GM12878 (cell line): ENCODE data around the gene DIS3L. TPM values are rescaled to one million over a fixed set of nuclear protein-coding genes. Genes with fewer than 3 reads are reported as not detected.

Experiments
- ATAC-seq: fragments of 200-7000 bp; cut with Tn5 transposase; 3 replicates; pipeline ENCODE4 v1.9.1; 2020; ENCODE audit warnings: mild to moderate bottlenecking, moderate library complexity
- BruUV-seq: library from RNA; stranded (reverse); fragments of 400-500 nt; replicated peaks from 2 replicates; lab custom pipeline; 2021; lab: Mats Ljungman, UMichigan
- CTCF ChIA-PET: fragments of 300-600 bp; sonication (Branson Sonifier 250); formaldehyde crosslinking; extraction: SDS; loops from one replicate; lab custom pipeline; 2021; ENCODE audit warnings: inconsistent platforms; lab: Yijun Ruan, JAX
- POLR2A ChIA-PET: fragments of 350-600 bp; formaldehyde crosslinking; extraction: SDS; loops from one replicate; lab custom pipeline; 2021; ENCODE audit warnings: inconsistent platforms; lab: Charles Lee
- RAD21 ChIA-PET: fragments of 300-600 bp; sonication (Branson Sonifier 250); formaldehyde crosslinking; loops from one replicate; lab custom pipeline; 2023; ENCODE audit warnings: antibody characterized with exemption; ENCODE audit not compliant: unreplicated experiment; lab: Charles Lee
- SMC1A ChIA-PET: fragments of 300-600 bp; sonication (Branson Sonifier 250); formaldehyde crosslinking; loops from one replicate; lab custom pipeline; 2023; ENCODE audit not compliant: unreplicated experiment, uncharacterized antibody; lab: Charles Lee
- DNase-seq: peaks from one replicate; pipeline ENCODE4 v3.0.0-alpha.2; 2011; ENCODE audit warnings: low read depth, low spot score
- FAIRE-seq: peaks from 3 replicates; lab custom pipeline; 2011; peaks lifted over from hg19 to GRCh38; lab: Jason Lieb, UNC
- H2AFZ ChIP-seq: 2 replicates; pipeline ENCODE4 v1.6.0; 2011; ENCODE audit warnings: low read depth, low read length, control low read depth; ENCODE audit not compliant: control insufficient read depth
- H3K27ac ChIP-seq: 2 replicates; pipeline ENCODE4 v1.5.1; 2011; ENCODE audit warnings: control low read depth; ENCODE audit not compliant: control insufficient read depth, insufficient read depth
- H3K27me3 ChIP-seq, 2 experiments: replicated peaks in 1 of 2; 2 replicates each; pipeline versions ENCODE4 v1.6.0 to v1.6.1; 2011; ENCODE audit warnings: low read length in 1 of 2; ENCODE audit not compliant: control insufficient read depth in 2 of 2, insufficient read depth in 2 of 2
- H3K36me3 ChIP-seq, 2 experiments: 2 replicates each; pipeline ENCODE4 v1.5.1; 2011; ENCODE audit warnings: low read length in 1 of 2; ENCODE audit not compliant: control insufficient read depth in 2 of 2, insufficient read depth in 2 of 2
- H3K4me1 ChIP-seq: 2 replicates; pipeline ENCODE4 v1.6.1; 2011; ENCODE audit warnings: mild to moderate bottlenecking, low read length, moderate library complexity, mixed read lengths; ENCODE audit not compliant: control insufficient read depth, insufficient read depth
- H3K4me2 ChIP-seq: 2 replicates; pipeline ENCODE4 v1.6.0; 2011; ENCODE audit warnings: control low read depth; ENCODE audit not compliant: control insufficient read depth, insufficient read depth
- H3K4me3 ChIP-seq: fragments of 200-600 bp; sonication (generic); 2 replicates; pipeline ENCODE4 v1.5.1; 2016
- H3K79me2 ChIP-seq: 2 replicates; pipeline ENCODE4 v1.6.0; 2011; ENCODE audit warnings: low read length; ENCODE audit not compliant: control insufficient read depth, insufficient read depth
- H3K9ac ChIP-seq: 2 replicates; pipeline ENCODE4 v1.8.0; 2011; ENCODE audit warnings: low read length, control low read depth, mixed read lengths; ENCODE audit not compliant: control insufficient read depth, insufficient read depth
- H3K9me3 ChIP-seq: replicated peaks from 3 replicates; pipeline ENCODE4 v1.5.1; 2011; ENCODE audit warnings: mild to moderate bottlenecking, low read length; ENCODE audit not compliant: control insufficient read depth, insufficient read depth
- H4K20me1 ChIP-seq: 2 replicates; pipeline ENCODE4 v1.6.0; 2011; ENCODE audit not compliant: control insufficient read depth, insufficient read depth
- BHLHE40 ChIP-seq, 2 experiments: fragments of 450-650 bp in 1 of 2; IDR thresholded peaks; 2 replicates each; pipeline ENCODE4 v1.6.1; 2011 to 2017; ENCODE audit warnings: low read depth in 2 of 2, borderline replicate concordance in 1 of 2, improper control_type of control experiment in 1 of 2, low read length in 1 of 2, mild to moderate bottlenecking in 1 of 2
- IKZF1 ChIP-seq: fragments of 450-650 bp; conservative IDR thresholded peaks from 2 replicates; pipeline ENCODE4 v1.6.1; 2017; ENCODE audit warnings: antibody characterized with exemption, mild to moderate bottlenecking
- IKZF2 ChIP-seq, 2 experiments: fragments of 450-650 bp; IDR thresholded peaks; 2 replicates each; pipeline ENCODE4 v1.6.1; 2017; ENCODE audit warnings: mild to moderate bottlenecking in 2 of 2, moderate library complexity in 2 of 2
- MYC ChIP-seq: IDR thresholded peaks from 2 replicates; pipeline ENCODE4 v1.6.1; 2011; ENCODE audit warnings: mild to moderate bottlenecking, low read length, moderate library complexity, inconsistent platforms; ENCODE audit not compliant: insufficient read depth, insufficient replicate concordance, insufficient read length, severe bottlenecking
- POLR2AphosphoS2 ChIP-seq: IDR thresholded peaks from 2 replicates; pipeline ENCODE4 v1.6.1; 2011; ENCODE audit warnings: low read depth, mild to moderate bottlenecking, low read length, improper control_type of control experiment, moderate library complexity
- SMAD5 ChIP-seq: IDR thresholded peaks from 2 replicates; pipeline ENCODE4 v1.6.1; 2016; ENCODE audit warnings: antibody characterized with exemption, low read depth
- SPI1 ChIP-seq: IDR thresholded peaks from 2 replicates; pipeline ENCODE4 v1.6.1; 2011; ENCODE audit warnings: low read depth, mild to moderate bottlenecking, low read length, moderate library complexity, borderline replicate concordance; ENCODE audit not compliant: insufficient read depth
- WGBS: methylation state at CpG from one replicate; pipeline ENCODE4 v1.1.6; 2016; ENCODE audit warnings: low lambda C conversion rate; ENCODE audit not compliant: insufficient replicate concordance, insufficient coverage; ENCODE audit errors: missing lambda C conversion rate; 5-methylcytosine and 5-hydroxymethylcytosine counted together
- in situ Hi-C: fragments of 300-500 bp; cut with MboI; formaldehyde crosslinking; loops from 9 replicates; pipeline ENCODE4 v1.14.3; 2018; ENCODE audit warnings: mixed read lengths
- intact Hi-C: fragments of 100-400 bp; cut with micrococcal nuclease; formaldehyde crosslinking; loops from one replicate; pipeline ENCODE4 v1.14.2; 2022; ENCODE audit not compliant: unreplicated experiment
- polyA plus RNA-seq, 11 experiments: library from polyadenylated mRNA; depleted of rRNA in 4 of 11; unstranded in 6 of 11; stranded (reverse) in 5 of 11; fragments of >200 nt; fragmentation: Nextera tagmentation in 4 of 11; fragmentation: Illumina TruSeq in 1 of 11; extraction: Ambion mirVana in 4 of 11; extraction: Trizol in 1 of 11; gene quantifications; 1 replicate in 1 of 11; 2 replicates in 10 of 11; pipeline versions ENCODE4 v1.2.1 to v1.2.3, GENCODE V29; 2011 to 2016; ENCODE audit warnings: inconsistent platforms in 2 of 11, missing spikeins in 2 of 11, low read depth in 1 of 11
- total RNA-seq, 4 experiments: library from RNA; depleted of rRNA in 3 of 4; stranded (reverse); fragments of >200 nt in 3 of 4; fragmentation: Illumina TruSeq in 1 of 4; extraction: Trizol in 1 of 4; gene quantifications; 2 replicates each; pipeline versions ENCODE4 v1.2.1 to v1.2.3, GENCODE V29; 2013 to 2021
- TF ChIP-seq, protein P1 (sequence below): fragments of 450-650 bp; IDR thresholded peaks from 2 replicates; pipeline ENCODE4 v1.6.1; 2016; ENCODE audit warnings: mild to moderate bottlenecking
- TF ChIP-seq, protein P2 (sequence below): fragments of 450-650 bp; conservative IDR thresholded peaks from 2 replicates; pipeline ENCODE4 v1.6.1; 2017; ENCODE audit warnings: mild to moderate bottlenecking, moderate library complexity
- TF ChIP-seq, protein P3 (sequence below): fragments of 450-650 bp; IDR thresholded peaks from 2 replicates; pipeline ENCODE4 v1.6.1; 2017; ENCODE audit warnings: low read depth, mild to moderate bottlenecking, moderate library complexity
- TF ChIP-seq, protein P4 (sequence below): fragments of 450-650 bp; formaldehyde crosslinking; IDR thresholded peaks from 2 replicates; pipeline ENCODE4 v1.4.0; 2022; ENCODE audit warnings: mild to moderate bottlenecking, moderate library complexity

DIS3L gene
- total and polyA plus RNA-seq, 10 of the 15 experiments (the other 5 are each of a cell fraction or from before 2014, with no cell fraction given): 7.6 to 33.7 (median 25.5) TPM

DNA sequence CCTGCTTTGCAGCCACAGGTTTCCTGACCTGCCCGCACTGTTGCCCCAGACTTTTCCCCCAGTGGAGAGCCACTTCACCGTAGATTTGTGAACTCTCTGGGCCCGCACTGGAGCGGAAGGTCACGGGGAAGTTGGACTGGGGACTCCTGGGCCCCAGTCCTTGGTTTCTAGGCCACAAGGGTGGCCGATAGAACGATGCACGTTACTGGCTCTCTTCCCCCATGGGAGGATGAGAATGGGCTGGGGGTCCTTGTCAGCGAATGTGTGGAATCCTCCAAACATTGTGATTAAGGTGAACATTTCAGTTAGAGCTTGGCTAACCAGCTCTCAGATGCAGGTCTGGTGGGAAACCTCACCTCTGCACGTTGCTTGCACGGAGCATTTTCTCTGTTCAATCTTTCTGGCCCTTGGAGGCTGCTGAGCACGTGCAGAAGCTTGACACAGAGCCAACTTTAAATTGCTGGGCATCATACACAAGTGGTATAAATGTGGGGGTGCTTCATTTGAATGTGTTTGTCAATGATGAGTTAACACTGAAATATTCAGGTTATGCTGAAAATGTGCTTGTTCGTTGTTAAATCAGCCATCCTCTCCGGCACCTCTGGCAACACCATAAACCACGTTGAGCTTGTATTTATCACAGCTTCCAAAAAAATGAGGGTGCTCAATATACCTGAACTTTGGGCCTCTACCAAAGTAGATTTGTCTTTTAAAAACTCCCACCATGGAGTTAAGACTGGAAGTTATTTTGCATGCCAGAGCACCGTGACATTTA lies 976 bp downstream of the DIS3L start:
- no peaks in the 10 kb centered on the region for H3K9me3 ChIP-seq
- RAD21 ChIA-PET: interaction anchor here (1.0 to 2.6 kb wide), 9 partner anchors 92 to 1366 kb away, joined by 3 to 20 read pairs (median 4); partner anchors contain the start of genes MAP2K1, RPL4, SNAPC5 and ZWILCH
- peak overlapping the region; percentile 71 for H3K4me3 ChIP-seq
- CTCF ChIA-PET: interaction anchor here (0.6 to 9.7 kb wide), 4 partner anchors 94 to 431 kb away, joined by 3 to 103 read pairs (median 6); partner anchors contain the start of gene SNAPC5
- SMC1A ChIA-PET: interaction anchor here (0.6 to 4.4 kb wide), 12 partner anchors 10 to 425 kb away, joined by 3 to 24 read pairs (median 4); partner anchors contain the start of genes MAP2K1, RAB11A and SNAPC5
- peaks cover 0 to 3% of the 10 kb centered on the region in 2 experiments; a peak in 1 of 4 replicates for H3K36me3 ChIP-seq
- peak; percentile 65 for FAIRE-seq
- H2AFZ ChIP-seq: peak overlapping the region; percentile 48
- H3K9ac ChIP-seq: peak overlapping the region; percentile 65
- peak overlapping the region; percentile 76 for H3K27ac ChIP-seq
- BruUV-seq: no TSS peak
- H3K27me3 ChIP-seq: no peaks in the 10 kb centered on the region
- in situ Hi-C loops (no loop called here), intact Hi-C loops (loop anchor here (5.0 kb wide), 1 partner anchor 203 kb away; the partner anchor contains the start of gene SNAPC5)
- peak; percentile 13 for DNase-seq
- peaks cover 3% of the 10 kb centered on the region; the same call in 1 of the 2 replicates for H3K4me1 ChIP-seq
- H3K4me2 ChIP-seq: peak overlapping the region; percentile 32
- WGBS: 2% methylated on average over 16 of the region's 16 CpGs
- peaks cover 28% of the 10 kb centered on the region for H3K79me2 ChIP-seq
- no peaks in the 10 kb centered on the region for H4K20me1 ChIP-seq
- POLR2A ChIA-PET: interaction anchor here (0.6 to 1.4 kb wide), 8 partner anchors 64 to 683 kb away, joined by 3 to 8 read pairs (median 3); partner anchors contain the start of genes INTS14, RAB11A, RPL4 and ZWILCH
- peak; percentile 56 for ATAC-seq
- TF ChIP-seq IKZF2 (IDR thresholded peaks at IDR 0.05): peak in 1 of 2 experiments; percentile 37; a peak in 1 of 4 replicates
- TF ChIP-seq, protein P1, sequence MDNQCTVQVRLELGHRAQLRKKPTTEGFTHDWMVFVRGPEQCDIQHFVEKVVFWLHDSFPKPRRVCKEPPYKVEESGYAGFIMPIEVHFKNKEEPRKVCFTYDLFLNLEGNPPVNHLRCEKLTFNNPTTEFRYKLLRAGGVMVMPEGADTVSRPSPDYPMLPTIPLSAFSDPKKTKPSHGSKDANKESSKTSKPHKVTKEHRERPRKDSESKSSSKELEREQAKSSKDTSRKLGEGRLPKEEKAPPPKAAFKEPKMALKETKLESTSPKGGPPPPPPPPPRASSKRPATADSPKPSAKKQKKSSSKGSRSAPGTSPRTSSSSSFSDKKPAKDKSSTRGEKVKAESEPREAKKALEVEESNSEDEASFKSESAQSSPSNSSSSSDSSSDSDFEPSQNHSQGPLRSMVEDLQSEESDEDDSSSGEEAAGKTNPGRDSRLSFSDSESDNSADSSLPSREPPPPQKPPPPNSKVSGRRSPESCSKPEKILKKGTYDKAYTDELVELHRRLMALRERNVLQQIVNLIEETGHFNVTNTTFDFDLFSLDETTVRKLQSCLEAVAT: peak; percentile 49; the same call in 1 of the 2 replicates
- TF ChIP-seq, protein P2, sequence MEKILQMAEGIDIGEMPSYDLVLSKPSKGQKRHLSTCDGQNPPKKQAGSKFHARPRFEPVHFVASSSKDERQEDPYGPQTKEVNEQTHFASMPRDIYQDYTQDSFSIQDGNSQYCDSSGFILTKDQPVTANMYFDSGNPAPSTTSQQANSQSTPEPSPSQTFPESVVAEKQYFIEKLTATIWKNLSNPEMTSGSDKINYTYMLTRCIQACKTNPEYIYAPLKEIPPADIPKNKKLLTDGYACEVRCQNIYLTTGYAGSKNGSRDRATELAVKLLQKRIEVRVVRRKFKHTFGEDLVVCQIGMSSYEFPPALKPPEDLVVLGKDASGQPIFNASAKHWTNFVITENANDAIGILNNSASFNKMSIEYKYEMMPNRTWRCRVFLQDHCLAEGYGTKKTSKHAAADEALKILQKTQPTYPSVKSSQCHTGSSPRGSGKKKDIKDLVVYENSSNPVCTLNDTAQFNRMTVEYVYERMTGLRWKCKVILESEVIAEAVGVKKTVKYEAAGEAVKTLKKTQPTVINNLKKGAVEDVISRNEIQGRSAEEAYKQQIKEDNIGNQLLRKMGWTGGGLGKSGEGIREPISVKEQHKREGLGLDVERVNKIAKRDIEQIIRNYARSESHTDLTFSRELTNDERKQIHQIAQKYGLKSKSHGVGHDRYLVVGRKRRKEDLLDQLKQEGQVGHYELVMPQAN: peak; percentile 6; the same call in 1 of the 2 replicates
- TF ChIP-seq SMAD5: peak; percentile 2; the same call in 1 of the 2 replicates
- peak; percentile 87 to 88 for TF ChIP-seq BHLHE40 (IDR thresholded peaks at IDR 0.05; ENCODE audit: borderline replicate concordance in 1 of 2, low read depth in 2 of 2, low read length in 1 of 2)
- TF ChIP-seq MYC: peak; percentile 36
- TF ChIP-seq, protein P3, sequence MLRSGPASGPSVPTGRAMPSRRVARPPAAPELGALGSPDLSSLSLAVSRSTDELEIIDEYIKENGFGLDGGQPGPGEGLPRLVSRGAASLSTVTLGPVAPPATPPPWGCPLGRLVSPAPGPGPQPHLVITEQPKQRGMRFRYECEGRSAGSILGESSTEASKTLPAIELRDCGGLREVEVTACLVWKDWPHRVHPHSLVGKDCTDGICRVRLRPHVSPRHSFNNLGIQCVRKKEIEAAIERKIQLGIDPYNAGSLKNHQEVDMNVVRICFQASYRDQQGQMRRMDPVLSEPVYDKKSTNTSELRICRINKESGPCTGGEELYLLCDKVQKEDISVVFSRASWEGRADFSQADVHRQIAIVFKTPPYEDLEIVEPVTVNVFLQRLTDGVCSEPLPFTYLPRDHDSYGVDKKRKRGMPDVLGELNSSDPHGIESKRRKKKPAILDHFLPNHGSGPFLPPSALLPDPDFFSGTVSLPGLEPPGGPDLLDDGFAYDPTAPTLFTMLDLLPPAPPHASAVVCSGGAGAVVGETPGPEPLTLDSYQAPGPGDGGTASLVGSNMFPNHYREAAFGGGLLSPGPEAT: no peak
- TF ChIP-seq, protein P4, sequence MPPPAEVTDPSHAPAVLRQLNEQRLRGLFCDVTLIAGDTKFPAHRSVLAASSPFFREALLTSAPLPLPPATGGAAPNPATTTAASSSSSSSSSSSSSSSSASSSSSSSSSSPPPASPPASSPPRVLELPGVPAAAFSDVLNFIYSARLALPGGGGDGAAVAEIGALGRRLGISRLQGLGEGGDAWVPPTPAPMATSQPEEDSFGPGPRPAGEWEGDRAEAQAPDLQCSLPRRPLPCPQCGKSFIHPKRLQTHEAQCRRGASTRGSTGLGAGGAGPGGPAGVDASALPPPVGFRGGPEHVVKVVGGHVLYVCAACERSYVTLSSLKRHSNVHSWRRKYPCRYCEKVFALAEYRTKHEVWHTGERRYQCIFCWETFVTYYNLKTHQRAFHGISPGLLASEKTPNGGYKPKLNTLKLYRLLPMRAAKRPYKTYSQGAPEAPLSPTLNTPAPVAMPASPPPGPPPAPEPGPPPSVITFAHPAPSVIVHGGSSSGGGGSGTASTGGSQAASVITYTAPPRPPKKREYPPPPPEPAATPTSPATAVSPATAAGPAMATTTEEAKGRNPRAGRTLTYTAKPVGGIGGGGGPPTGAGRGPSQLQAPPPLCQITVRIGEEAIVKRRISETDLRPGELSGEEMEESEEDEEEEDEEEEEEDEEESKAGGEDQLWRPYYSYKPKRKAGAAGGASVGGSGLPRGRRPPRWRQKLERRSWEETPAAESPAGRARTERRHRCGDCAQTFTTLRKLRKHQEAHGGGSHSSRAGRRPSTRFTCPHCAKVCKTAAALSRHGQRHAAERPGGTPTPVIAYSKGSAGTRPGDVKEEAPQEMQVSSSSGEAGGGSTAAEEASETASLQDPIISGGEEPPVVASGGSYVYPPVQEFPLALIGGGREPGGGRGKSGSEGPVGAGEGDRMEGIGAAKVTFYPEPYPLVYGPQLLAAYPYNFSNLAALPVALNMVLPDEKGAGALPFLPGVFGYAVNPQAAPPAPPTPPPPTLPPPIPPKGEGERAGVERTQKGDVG: no peak
- no peak for TF ChIP-seq IKZF1
- no peak for TF ChIP-seq SPI1
- no peak for TF ChIP-seq POLR2AphosphoS2
